Neutrophil (primary cell): ENCODE measurements around the gene PHF14.

Source experiments
- H3K27ac ChIP-seq: fragments of 200-600 bp; sonication (generic); 2 replicates; pipeline ENCODE4 v1.5.1; 2016; ENCODE audit warnings: mild to moderate bottlenecking, moderate library complexity
- H3K27me3 ChIP-seq: fragments of 200-600 bp; sonication (generic); 2 replicates; pipeline ENCODE4 v1.6.0; 2016; ENCODE audit warnings: mild to moderate bottlenecking
- H3K36me3 ChIP-seq: fragments of 200-600 bp; sonication (generic); 2 replicates; pipeline ENCODE4 v1.5.1; 2017
- H3K4me1 ChIP-seq, 2 experiments: fragments of 200-600 bp in 1 of 2; sonication (generic) in 1 of 2; 1 replicate in 1 of 2; 2 replicates in 1 of 2; pipeline versions ENCODE4 v1.5.1 to v1.6.1; 2013 to 2016; ENCODE audit warnings: low read depth in 1 of 2, low read length in 1 of 2, mild to moderate bottlenecking in 1 of 2, moderate library complexity in 1 of 2; ENCODE audit not compliant: control insufficient read depth in 1 of 2, insufficient read depth in 1 of 2
- H3K4me3 ChIP-seq, 2 experiments: fragments of 200-600 bp in 1 of 2; sonication (generic) in 1 of 2; 1 replicate in 1 of 2; 2 replicates in 1 of 2; pipeline ENCODE4 v1.5.1; 2013 to 2016; ENCODE audit warnings: low read depth in 1 of 2, low read length in 1 of 2, mild to moderate bottlenecking in 1 of 2, moderate library complexity in 1 of 2
- H3K9me3 ChIP-seq: fragments of 200-600 bp; sonication (generic); 2 replicates; pipeline ENCODE4 v1.5.1; 2016
- TF ChIP-seq, protein P1 (sequence below): fragments of 200-600 bp; sonication (generic); IDR thresholded peaks from 2 replicates; pipeline ENCODE4 v1.5.1; 2016; ENCODE audit warnings: antibody characterized with exemption

Gene PHF14

DNA sequence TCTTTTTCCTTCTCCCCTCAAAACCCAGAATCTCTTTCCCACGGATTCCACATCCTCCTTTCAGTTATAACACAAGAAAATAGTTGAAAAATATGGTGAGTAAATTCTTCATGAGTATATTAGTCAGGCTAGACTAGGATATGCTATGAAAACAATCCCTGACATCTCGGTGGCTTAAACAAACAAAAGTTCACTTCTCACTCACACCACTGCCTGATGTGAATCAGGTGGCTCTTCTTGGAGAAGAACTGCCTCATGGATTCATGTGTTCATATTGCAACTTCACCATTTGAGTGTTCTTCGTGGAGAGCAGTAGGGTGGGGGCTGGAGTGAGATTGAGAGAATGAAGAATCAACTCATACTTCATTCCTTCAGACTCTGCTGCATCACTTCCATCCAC lies 204.1 kb downstream of the PHF14 start:
- Histone ChIP-seq H3K4me3 (no peak overlapping the region), H3K4me1 (no peaks in the 10 kb centered on the region), H3K27ac (no peak overlapping the region)

DNA sequence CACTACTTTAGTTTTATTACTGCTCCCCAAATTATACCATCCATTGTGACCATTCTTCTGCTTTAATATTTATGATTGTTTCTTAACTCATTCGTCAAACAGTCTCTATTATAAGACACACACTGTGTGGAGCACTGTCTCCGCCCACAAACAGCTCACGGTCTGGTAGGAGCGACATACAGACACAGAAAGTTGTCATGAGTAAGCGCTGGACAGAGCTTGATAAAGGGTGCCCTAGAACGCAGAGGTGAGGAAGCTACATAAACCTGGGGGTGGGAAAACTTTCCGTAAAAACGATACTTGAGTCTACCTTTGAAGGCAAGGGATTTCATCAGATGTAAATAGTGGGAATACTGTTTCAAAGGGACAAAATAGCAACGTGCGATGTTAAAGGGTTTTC lies 207.9 kb downstream of the PHF14 start:
- H3K4me1 ChIP-seq = no peaks in the 10 kb centered on the region
- H3K4me3 ChIP-seq = no peak overlapping the region
- no peak overlapping the region for H3K27ac ChIP-seq
- no peaks in the 10 kb centered on the region for H3K36me3 ChIP-seq
- TF ChIP-seq, protein P1, sequence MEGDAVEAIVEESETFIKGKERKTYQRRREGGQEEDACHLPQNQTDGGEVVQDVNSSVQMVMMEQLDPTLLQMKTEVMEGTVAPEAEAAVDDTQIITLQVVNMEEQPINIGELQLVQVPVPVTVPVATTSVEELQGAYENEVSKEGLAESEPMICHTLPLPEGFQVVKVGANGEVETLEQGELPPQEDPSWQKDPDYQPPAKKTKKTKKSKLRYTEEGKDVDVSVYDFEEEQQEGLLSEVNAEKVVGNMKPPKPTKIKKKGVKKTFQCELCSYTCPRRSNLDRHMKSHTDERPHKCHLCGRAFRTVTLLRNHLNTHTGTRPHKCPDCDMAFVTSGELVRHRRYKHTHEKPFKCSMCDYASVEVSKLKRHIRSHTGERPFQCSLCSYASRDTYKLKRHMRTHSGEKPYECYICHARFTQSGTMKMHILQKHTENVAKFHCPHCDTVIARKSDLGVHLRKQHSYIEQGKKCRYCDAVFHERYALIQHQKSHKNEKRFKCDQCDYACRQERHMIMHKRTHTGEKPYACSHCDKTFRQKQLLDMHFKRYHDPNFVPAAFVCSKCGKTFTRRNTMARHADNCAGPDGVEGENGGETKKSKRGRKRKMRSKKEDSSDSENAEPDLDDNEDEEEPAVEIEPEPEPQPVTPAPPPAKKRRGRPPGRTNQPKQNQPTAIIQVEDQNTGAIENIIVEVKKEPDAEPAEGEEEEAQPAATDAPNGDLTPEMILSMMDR = no peak
- H3K27me3 ChIP-seq = no peaks in the 10 kb centered on the region
- H3K9me3 ChIP-seq = no peaks in the 10 kb centered on the region

More for the DNA sequence above, 204.1 kb downstream of the PHF14 start:
- TF ChIP-seq, protein P1 = no peak
- H3K36me3 ChIP-seq = no peaks in the 10 kb centered on the region
- no peaks in the 10 kb centered on the region for H3K27me3 ChIP-seq
- H3K9me3 ChIP-seq = no peaks in the 10 kb centered on the region

DNA sequence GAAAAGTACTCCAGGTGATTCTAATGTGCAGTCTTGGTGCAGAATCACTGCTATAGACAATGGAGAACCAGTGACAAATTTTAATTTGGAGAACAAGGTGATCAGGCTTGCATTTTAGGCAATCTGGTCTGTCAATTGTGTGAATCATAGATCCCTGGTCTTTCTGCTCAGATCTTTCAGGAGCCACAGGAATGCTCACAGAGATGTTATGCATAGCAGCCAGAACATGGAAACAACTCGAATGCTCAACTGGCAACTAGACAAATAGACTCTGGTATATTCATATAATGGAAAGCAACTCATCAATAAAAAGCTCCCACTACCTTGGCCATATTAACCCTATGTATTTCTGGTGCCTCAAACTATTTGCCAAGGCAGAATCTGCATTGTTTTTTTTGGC lies 209.1 kb downstream of the PHF14 start:
- H3K4me3 ChIP-seq = no peak overlapping the region
- H3K27me3 ChIP-seq = no peaks in the 10 kb centered on the region
- no peaks in the 10 kb centered on the region for H3K9me3 ChIP-seq
- H3K27ac ChIP-seq = no peak overlapping the region
- TF ChIP-seq, protein P1 = no peak
- H3K4me1 ChIP-seq = no peaks in the 10 kb centered on the region
- H3K36me3 ChIP-seq = no peaks in the 10 kb centered on the region

DNA sequence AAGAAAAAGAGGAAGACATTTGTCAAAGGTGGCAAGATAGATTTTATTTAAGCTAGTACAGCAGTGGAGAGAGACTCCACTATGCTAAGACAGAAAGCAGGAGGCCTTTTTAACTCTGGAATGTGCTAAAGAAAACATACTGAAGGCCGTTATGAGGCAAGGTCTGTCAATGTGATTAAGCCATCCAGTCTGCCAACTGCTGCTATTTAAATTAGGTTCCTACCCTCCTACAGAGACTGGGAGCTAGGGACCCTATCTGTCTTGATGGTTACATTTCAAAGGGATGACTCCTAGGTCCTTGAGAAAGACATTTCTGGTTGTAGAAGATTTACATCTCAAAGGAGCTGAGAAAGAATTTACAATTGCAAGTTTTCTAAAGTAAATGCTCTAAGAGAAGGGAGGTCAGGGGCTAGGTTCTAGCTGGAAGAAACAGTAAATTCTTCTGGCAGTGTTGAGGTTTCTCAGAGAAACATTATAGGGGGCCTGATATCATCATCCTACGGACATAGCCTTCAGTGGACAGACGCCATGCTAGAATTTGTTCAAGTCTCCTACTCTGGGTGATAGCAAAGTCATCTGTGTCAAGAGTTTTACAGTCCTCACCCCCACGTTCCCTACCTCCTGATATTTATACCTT lies 211.6 kb downstream of the PHF14 start:
- H3K27ac ChIP-seq = no peak overlapping the region
- TF ChIP-seq, protein P1 = no peak
- H3K9me3 ChIP-seq = no peaks in the 10 kb centered on the region
- no peak overlapping the region for H3K4me3 ChIP-seq
- no peaks in the 10 kb centered on the region for H3K4me1 ChIP-seq
- no peaks in the 10 kb centered on the region for H3K27me3 ChIP-seq
- no peaks in the 10 kb centered on the region for H3K36me3 ChIP-seq

DNA sequence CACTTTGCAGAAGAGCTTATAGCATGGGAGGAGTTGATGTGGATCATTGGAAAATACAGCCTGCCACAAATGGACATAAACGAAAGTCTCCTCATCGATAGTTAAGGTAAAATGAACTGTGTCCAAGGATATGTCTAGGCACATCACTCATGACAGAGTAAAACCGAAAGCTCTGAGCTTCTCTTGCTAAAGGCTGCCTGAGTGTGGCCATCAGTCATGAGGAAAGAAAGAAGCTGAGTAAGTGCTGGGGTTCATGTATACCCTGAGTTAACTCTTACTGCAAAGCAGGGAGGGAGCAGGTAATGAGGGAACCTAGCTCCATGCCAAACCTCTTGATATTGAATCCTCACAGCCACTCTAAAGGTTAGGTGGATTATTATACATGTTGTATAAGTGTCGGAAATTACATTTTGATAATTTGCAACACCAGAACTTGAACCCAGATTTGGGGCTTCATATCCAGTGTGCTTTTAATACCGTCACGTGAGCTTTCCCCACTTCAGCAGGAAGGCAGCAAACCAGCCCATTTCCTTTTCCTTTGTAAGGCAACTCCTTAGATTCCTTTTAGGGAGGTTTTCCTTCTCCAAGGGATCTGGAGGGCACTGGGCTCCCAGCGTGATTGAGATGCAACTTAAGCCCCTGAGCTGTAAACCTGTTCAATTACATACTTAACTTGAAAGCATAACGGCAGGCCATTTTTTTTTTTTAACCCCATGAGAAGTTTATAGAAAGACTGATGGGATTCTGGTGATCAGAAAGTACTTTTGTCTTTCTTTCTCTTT lies 215.0 kb downstream of the PHF14 start:
- H3K4me3 ChIP-seq = no peak overlapping the region
- TF ChIP-seq, protein P1 = no peak
- no peaks in the 10 kb centered on the region for H3K36me3 ChIP-seq
- H3K27me3 ChIP-seq = peaks cover 9% of the 10 kb centered on the region
- H3K4me1 ChIP-seq = no peaks in the 10 kb centered on the region
- H3K9me3 ChIP-seq = no peaks in the 10 kb centered on the region
- H3K27ac ChIP-seq = no peak overlapping the region
